ENCODE measurements around the gene KDM6A.
A peak's percentile ranks its signal among the peaks of the same experiment; 100 is the strongest.
"Not testable (repeated sequence)": the region's sequence is repeated elsewhere in the genome, so short reads cannot be mapped to it uniquely, and the experiment has no call there.

Gene KDM6A

DNA sequence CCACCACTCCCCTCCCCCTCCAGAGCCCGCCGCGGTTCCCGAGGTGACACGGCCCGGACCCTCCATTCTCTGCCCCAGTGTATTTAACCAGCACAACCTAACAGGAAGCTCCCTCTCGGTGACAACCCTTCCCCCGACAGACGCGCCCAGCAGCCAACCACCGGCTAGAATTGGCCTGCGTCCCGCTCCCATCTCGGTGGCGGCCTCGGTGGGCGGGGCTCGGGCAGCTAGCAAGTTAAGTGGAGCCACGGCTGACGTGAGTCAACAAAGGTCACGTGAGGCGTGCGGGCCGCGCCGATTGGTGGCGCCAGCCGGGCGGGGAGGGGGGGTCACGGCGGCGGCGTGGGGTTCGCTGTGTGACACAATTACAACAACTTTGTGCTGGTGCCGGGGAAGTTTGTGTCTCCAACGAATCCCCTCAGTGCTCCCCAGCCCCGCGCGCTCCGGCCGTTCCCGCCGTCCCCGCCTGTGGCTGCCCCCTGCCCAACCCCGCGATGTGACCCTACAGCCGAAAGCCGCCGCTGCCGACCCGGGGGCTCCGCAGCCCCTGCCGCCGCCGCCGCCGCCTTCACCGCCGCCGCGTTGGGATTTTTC lies at the start of gene KDM6A:
KDM6A (plus strand) TSS at position 368 of the 594 bp plus-strand sequence. CDS start 364 bp downstream, outside the sequence.
- peak; percentile 95 to 97 for DNase-seq

- DNase-seq: not testable (repeated sequence)
Observed at GRCh38 chrX:44823193-44823592, 49.8 kb upstream of the KDM6A start.

DNA sequence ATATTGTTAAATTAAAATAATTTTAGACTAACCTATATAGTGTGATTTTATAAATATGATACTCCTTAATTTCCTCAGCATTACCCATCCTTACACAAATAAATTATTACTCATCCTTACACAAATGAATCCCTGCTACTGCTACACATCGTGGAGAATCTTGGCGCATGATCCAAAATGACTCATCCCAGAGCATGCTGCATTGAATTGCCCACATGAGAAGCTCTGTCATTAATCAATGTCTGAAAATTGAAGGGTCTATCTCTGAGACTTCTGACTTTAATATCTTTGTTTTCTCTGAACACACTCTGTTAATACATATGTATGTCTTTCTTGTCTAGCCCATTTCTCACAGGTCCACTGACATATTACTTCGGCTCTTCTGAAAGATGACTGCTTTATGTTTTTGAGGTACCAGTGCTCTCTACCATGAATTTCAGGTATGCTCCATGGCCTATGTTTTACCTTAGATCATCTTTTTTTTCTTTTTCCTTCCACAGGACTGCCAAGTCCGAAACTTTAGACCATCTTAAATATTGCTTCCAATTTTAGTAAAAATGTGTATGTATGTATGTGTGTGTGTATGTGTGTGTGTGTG lies 44.9 kb upstream of the KDM6A start:
- DNase-seq: no peak

DNA sequence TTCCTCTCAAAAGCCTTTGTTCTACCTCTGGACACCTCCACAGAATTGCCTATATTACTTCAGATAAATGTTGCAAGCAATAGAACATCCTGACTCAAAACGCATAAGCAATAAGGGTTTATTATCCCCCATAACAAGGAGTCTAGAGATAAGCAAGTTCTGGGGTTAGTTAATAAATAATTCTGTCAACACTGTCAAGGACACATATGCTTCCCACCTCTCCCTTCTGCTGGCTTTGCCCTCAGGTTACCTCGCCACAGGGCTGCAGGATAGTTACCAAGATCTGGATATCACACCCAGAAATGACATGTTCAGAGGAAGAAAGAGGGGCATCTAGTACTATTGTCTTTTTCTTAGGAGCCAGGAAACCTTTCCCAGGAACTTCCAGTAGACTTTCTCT lies 43.2 kb upstream of the KDM6A start:
- no peak for DNase-seq

DNA sequence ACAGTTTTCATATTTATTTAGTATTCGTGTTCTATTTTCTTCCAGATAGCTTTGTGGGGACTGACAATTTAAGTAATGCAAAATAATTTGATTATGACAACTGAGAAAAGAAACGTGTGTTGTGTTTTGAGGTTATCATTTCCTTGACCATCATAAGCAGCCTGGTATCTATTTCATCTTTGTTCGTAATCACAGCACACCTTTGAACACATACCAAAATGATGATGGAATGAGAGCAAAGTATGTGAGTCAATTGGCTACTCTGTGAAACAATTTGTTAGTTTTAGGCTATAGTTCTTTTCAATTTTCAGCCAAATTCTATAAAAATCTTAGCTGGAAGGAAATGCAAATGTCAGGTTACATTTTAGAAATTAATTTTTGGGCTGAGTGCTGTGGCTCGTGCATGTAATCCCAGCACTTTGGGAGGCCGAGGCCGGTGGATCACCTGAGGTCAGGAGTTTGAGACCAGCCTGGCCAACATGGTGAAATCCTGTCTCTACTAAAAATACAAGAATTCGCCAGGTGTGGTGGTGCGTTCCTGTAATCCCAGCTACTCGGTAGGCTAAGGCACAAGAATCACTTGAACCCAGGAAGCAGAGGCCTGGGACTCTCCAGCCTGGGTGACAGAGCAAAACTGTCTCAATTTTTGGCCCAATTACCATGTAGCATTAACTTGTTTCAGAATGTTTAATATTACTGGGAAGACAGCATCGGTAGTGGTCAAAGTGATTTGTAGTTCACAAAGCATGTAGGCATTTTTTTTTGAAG lies 30.3 kb upstream of the KDM6A start:
- DNase-seq: no peak

GRCh38 chrX:44843318-44843702 lies 29.7 kb upstream of the KDM6A start:
- DNase-seq: no peak

- DNase-seq: no peak
Observed at GRCh38 chrX:44843753-44844152, 29.2 kb upstream of the KDM6A start, which contains the start of gene DUSP21. DUSP21 (plus strand) TSS chrX:44844021; CDS start chrX:44844133, 112 bp downstream.

DNA sequence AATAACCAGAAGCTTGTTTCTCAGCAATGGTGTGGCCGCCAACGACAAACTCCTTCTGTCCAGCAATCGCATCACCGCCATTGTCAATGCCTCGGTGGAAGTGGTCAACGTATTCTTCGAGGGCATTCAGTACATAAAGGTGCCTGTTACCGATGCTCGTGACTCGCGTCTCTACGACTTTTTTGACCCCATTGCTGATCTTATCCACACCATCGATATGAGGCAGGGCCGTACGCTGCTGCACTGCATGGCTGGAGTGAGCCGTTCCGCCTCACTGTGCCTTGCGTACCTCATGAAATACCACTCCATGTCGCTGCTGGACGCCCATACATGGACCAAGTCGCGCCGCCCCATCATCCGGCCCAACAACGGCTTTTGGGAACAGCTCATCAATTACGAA lies 28.8 kb upstream of the KDM6A start:
- no peak for DNase-seq

DNA sequence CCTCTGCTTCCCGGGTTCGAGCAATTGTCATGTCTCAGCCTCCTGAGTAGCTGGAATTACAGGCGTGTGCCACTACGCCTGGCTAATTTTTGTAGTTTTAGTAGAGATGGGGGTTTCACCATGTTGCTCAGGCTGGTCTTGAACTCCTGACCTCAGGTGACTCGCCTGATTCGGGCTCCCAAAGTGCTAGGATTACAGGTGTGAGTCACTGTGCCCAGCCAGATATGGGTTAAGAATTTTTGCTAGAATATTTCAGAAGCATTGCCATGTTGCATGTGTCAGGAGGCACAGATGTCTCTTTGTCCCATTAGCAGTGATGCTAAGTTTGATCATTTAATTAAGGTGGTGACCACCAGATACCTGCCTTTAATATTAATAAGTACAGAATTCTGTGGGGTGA lies 22.1 kb upstream of the KDM6A start:
- DNase-seq: not testable (repeated sequence)

DNA sequence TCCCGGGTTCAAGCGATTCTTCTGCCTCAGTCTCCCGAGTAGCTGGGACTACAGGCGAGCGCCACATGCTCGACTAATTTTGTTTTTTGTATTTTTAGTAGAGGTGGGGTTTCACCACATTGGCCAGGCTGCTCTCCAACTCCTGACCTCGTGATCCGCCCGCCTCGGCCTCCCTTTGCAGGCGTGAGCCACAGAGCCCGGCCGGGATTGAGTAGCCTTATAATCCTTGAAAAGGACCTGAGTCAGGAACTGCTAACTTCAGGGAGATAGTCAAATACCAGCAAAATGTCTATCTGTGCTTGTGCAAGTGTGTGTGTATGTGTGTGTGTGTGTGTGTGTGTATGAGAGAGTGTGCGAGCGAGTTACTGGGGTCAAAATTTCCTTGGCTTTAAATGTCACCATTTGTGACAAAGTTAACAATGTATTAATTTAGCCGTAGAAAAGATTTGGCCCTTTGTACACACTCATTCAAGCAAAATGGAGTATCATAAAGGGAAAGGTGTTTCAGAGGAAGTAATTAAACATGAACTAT lies 1.8 kb upstream of the KDM6A start:
- DNase-seq: no peak

GRCh38 chrX:44871931-44872820 lies 812 bp upstream of the KDM6A start:
- DNase-seq: peak; percentile 17 to 59

DNA sequence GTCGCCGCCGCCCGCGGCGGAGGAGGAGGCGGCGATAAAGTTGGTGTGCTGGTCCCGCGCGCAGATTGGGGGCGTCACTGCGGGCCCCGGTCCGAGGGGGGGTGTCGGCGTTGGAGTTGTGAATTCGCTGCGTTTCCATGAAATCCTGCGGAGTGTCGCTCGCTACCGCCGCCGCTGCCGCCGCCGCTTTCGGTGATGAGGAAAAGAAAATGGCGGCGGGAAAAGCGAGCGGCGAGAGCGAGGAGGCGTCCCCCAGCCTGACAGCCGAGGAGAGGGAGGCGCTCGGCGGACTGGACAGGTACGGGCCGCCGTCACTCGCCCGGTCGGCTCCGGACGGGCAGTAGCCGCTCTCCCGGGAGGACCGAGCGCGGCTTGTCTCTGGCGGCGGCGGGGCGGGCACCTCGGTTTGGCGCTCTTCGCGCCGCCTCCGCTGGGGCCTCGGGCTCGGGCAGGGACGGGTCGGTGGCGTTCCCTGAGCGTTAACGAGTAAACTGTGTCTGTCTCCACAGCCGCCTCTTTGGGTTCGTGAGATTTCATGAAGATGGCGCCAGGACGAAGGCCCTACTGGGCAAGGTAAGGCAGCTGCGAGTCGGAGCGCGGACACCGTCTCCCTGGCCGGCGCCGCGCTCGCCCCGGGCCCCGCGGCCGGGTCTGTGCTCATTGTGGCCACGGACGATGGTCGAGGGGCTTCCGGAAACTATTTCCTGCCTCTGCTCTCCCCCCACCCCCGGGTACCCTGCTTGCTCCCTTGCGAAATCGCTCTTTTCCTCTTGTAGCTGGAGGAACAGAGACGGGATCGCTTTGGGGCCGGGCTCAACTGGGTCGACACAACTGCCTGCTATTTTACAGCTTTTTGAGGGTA lies 658 bp downstream of the KDM6A start:
- DNase-seq: peak in 1 of 2 experiments; percentile 25

GRCh38 chrX:44874420-44875184 lies 1.6 kb downstream of the KDM6A start:
- peak; percentile 24 to 36 for DNase-seq

DNA sequence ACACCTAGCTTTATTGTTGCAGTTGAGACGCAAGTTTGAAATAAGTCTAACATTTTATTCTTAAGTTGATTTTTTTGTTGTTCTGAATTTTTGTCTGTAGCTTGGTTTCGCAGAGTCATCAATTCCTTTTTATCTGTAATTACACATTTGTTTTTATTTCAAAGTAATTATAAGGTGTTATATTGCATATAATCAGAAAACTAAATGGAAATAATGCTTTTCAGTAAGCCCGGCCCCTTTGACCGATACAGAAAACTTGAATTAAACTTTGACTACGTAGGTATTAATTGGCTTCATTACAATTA lies 2.1 kb downstream of the KDM6A start:
- DNase-seq: no peak

- peak in 1 of 2 experiments; percentile 8 for DNase-seq
Observed at GRCh38 chrX:44876086-44876485, 3.1 kb downstream of the KDM6A start.

DNA sequence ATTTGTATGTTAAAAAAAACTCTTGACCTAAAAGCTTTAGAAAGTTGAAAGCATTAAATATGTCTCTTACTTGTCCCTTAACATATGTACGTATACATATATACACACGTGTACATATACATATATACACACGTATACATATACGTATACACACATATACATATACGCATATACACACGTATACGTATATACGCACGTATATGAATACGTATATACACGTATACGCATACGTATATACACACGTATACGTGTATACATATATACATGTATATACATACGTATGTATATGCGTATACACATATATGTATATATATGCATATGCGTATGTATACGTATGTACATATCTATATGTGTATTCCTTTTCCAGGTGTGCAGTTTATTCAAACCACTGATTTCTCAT lies 3.8 kb downstream of the KDM6A start:
- no peak for DNase-seq

- DNase-seq: no peak
Observed at GRCh38 chrX:44878780-44879179, 5.8 kb downstream of the KDM6A start.

GRCh38 chrX:44881549-44881948 lies 8.6 kb downstream of the KDM6A start:
- DNase-seq: no peak

DNA sequence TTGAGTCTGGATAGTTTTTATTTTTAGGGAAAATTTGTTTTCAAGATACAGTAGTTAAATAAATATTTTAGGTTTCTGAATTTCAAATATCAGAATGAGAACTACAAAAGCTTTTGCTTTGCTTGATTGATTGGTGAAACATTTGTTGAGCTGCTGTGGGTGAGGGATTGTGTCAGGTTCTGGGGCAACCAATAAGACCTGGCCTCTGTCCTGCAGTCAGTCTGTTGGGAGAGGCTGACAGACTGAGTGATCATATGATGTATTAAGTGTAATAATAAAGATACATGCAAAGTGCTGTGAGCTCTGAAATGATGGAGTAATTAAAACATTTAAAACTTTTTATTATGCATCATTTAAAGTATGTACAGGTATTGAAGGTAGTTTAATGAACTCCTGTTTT lies 9.6 kb downstream of the KDM6A start:
- DNase-seq: no peak

DNA sequence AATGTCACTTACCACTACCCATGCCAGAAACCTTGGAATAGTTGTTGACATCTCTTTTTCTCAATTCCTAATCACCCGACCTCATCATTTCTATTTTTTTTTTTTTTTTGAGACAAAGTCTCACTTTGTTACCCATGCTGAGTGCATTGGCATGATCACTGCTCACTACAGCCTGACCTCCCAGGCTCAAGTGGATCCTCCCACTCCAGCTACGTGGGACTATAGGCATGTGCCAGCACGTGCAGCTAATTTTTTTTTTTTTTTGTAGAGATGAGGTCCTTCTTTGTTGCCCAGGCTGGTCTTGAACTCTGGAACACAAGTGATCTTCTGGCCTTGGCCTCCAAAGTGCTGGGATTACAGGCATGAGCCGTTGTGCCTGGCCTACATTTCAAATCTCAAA lies 12.0 kb downstream of the KDM6A start:
- no peak for DNase-seq

- DNase-seq: no peak
Observed at GRCh38 chrX:44889824-44890223, 16.8 kb downstream of the KDM6A start.

Data from NCI-H524 (cell line).